ENCODE measurements around the gene ARPC1A.

DNA sequence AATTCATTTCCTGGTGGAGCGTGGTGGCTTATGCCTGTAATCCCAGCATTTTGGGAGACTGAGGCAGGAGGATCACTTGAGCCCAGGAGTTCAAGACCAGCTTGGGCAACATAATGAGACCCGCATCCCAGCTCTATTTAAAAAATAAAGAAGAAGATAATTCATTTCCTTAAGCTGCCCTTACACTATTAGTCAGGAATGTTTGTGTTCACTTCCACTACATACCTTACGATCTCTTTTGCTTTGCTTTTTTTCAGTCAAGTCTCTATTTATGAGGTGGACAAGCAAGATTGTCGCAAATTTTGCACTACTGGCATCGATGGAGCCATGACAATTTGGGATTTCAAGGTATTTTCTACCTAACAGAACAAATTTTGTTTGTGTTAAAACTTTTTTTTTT, 37.6 kb downstream of the ARPC1A start:
- TF ChIP-seq, protein P1, sequence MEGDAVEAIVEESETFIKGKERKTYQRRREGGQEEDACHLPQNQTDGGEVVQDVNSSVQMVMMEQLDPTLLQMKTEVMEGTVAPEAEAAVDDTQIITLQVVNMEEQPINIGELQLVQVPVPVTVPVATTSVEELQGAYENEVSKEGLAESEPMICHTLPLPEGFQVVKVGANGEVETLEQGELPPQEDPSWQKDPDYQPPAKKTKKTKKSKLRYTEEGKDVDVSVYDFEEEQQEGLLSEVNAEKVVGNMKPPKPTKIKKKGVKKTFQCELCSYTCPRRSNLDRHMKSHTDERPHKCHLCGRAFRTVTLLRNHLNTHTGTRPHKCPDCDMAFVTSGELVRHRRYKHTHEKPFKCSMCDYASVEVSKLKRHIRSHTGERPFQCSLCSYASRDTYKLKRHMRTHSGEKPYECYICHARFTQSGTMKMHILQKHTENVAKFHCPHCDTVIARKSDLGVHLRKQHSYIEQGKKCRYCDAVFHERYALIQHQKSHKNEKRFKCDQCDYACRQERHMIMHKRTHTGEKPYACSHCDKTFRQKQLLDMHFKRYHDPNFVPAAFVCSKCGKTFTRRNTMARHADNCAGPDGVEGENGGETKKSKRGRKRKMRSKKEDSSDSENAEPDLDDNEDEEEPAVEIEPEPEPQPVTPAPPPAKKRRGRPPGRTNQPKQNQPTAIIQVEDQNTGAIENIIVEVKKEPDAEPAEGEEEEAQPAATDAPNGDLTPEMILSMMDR (IDR thresholded peaks at IDR 0.05), result no peak
- TF ChIP-seq POLR2AphosphoS5 (IDR thresholded peaks at IDR 0.05), result no peak
- TF ChIP-seq POLR2A (IDR thresholded peaks at IDR 0.05), result no peak
